ACC112 (cell line): ENCODE data around the gene ETNK2.

Experiments used
- H2AFZ ChIP-seq: fragments of 200-600 bp; sonication (generic); one replicate; pipeline ENCODE4 v1.6.0; 2017; ENCODE audit warnings: antibody characterized with exemption, low read length; ENCODE audit not compliant: unreplicated experiment
- H3K27ac ChIP-seq: fragments of 200-600 bp; sonication (generic); 2 replicates; pipeline ENCODE4 v1.5.1; 2014; ENCODE audit warnings: low read depth, mild to moderate bottlenecking, antibody characterized with exemption, low read length, moderate library complexity
- H3K27me3 ChIP-seq: fragments of 200-600 bp; sonication (generic); 2 replicates; pipeline ENCODE4 v1.6.1; 2014; ENCODE audit warnings: mild to moderate bottlenecking, antibody characterized with exemption, low read length, moderate library complexity, mixed read lengths; ENCODE audit not compliant: insufficient read depth
- H3K36me3 ChIP-seq: fragments of 200-600 bp; sonication (generic); 2 replicates; pipeline ENCODE4 v1.6.1; 2016; ENCODE audit warnings: mild to moderate bottlenecking, antibody characterized with exemption, low read length, moderate library complexity, mixed read lengths; ENCODE audit not compliant: insufficient read depth
- H3K4me1 ChIP-seq: fragments of 200-600 bp; sonication (generic); one replicate; pipeline ENCODE4 v1.6.1; 2016; ENCODE audit warnings: low read length, mixed read lengths; ENCODE audit not compliant: insufficient read depth, unreplicated experiment, control insufficient read depth
- H3K4me3 ChIP-seq: fragments of 200-600 bp; sonication (generic); 2 replicates; pipeline ENCODE4 v1.5.1; 2014; ENCODE audit warnings: mild to moderate bottlenecking, low read depth, low read length
- H3K79me2 ChIP-seq: fragments of 200-600 bp; sonication (generic); one replicate; pipeline ENCODE4 v1.6.0; 2016; ENCODE audit warnings: low read length; ENCODE audit not compliant: control insufficient read depth, unreplicated experiment, insufficient read depth

Gene ETNK2

GRCh38 chr1:204174958-204175357 is 23.1 kb upstream of the ETNK2 start:
- Histone ChIP-seq H3K27ac (no peak overlapping the region), H2AFZ (no peak overlapping the region), H3K4me1 (peaks cover 10% of the 10 kb centered on the region)

GRCh38 chr1:204172404-204173029 is 20.7 kb upstream of the ETNK2 start:
- H3K4me1 ChIP-seq: peaks cover 10% of the 10 kb centered on the region
- no peak overlapping the region for H3K4me3 ChIP-seq
- H3K36me3 ChIP-seq: no peaks in the 10 kb centered on the region
- H3K79me2 ChIP-seq: no peaks in the 10 kb centered on the region
- no peak overlapping the region for H3K27ac ChIP-seq
- peaks cover 17% of the 10 kb centered on the region for H3K27me3 ChIP-seq
- no peak overlapping the region for H2AFZ ChIP-seq

More at GRCh38 chr1:204174958-204175357, 23.1 kb upstream of the ETNK2 start:
- peaks cover 38% of the 10 kb centered on the region for H3K27me3 ChIP-seq
- no peaks in the 10 kb centered on the region for H3K79me2 ChIP-seq
- H3K4me3 ChIP-seq: no peak overlapping the region
- no peaks in the 10 kb centered on the region for H3K36me3 ChIP-seq

- peaks cover 13% of the 10 kb centered on the region for H3K27me3 ChIP-seq
- H2AFZ ChIP-seq: no peak overlapping the region
- no peaks in the 10 kb centered on the region for H3K79me2 ChIP-seq
- peaks cover 10% of the 10 kb centered on the region for H3K4me1 ChIP-seq
- H3K27ac ChIP-seq: no peak overlapping the region
- no peak overlapping the region for H3K4me3 ChIP-seq
- H3K36me3 ChIP-seq: no peaks in the 10 kb centered on the region
Measured at GRCh38 chr1:204171751-204172178, 19.9 kb upstream of the ETNK2 start.

GRCh38 chr1:204170494-204171155 is 18.8 kb upstream of the ETNK2 start:
- no peak overlapping the region for H2AFZ ChIP-seq
- peaks cover 10% of the 10 kb centered on the region for H3K4me1 ChIP-seq
- H3K36me3 ChIP-seq: no peaks in the 10 kb centered on the region
- no peaks in the 10 kb centered on the region for H3K79me2 ChIP-seq
- H3K4me3 ChIP-seq: no peak overlapping the region
- H3K27me3 ChIP-seq: peaks cover 1% of the 10 kb centered on the region; the same call in 1 of the 2 replicates
- no peak overlapping the region for H3K27ac ChIP-seq

- no peaks in the 10 kb centered on the region for H3K79me2 ChIP-seq
- no peak overlapping the region for H3K27ac ChIP-seq
- H3K4me3 ChIP-seq: no peak overlapping the region
- H3K27me3 ChIP-seq: no peaks in the 10 kb centered on the region
- H3K4me1 ChIP-seq: peaks cover 10% of the 10 kb centered on the region
- H2AFZ ChIP-seq: no peak overlapping the region
- no peaks in the 10 kb centered on the region for H3K36me3 ChIP-seq
Measured at GRCh38 chr1:204169858-204170257, 18.0 kb upstream of the ETNK2 start.

- Histone ChIP-seq H3K27ac (no peak overlapping the region), H3K4me3 (no peak overlapping the region), H3K27me3 (no peaks in the 10 kb centered on the region), H3K79me2 (no peaks in the 10 kb centered on the region), H3K36me3 (no peaks in the 10 kb centered on the region), H2AFZ (no peak overlapping the region), H3K4me1 (peaks cover 10% of the 10 kb centered on the region)
Measured at GRCh38 chr1:204167730-204168129, 15.9 kb upstream of the ETNK2 start.

- Histone ChIP-seq H3K79me2 (no peaks in the 10 kb centered on the region), H3K27me3 (no peaks in the 10 kb centered on the region), H3K36me3 (no peaks in the 10 kb centered on the region), H2AFZ (no peak within 1 kb of the TSS), H3K4me1 (no peaks in the 10 kb centered on the region), H3K4me3 (no peak within 1 kb of the TSS), H3K27ac (no peak within 1 kb of the TSS)
Measured at GRCh38 chr1:204166219-204166618, 14.4 kb upstream of the ETNK2 start, which contains the start of gene REN. TSS of gene REN (minus strand) at chr1:204166337. CDS start at chr1:204166293, 44 bp downstream.

- Histone ChIP-seq H3K27me3 (no peaks in the 10 kb centered on the region; the same call in 1 of the 2 replicates), H3K79me2 (no peaks in the 10 kb centered on the region), H2AFZ (no peak overlapping the region), H3K4me1 (no peaks in the 10 kb centered on the region), H3K36me3 (no peaks in the 10 kb centered on the region), H3K27ac (no peak overlapping the region), H3K4me3 (no peak overlapping the region)
Measured at GRCh38 chr1:204162494-204163074, 10.7 kb upstream of the ETNK2 start.

GRCh38 chr1:204161609-204162493 is 10.0 kb upstream of the ETNK2 start:
- Histone ChIP-seq H2AFZ (no peak overlapping the region), H3K27ac (no peak overlapping the region), H3K36me3 (no peaks in the 10 kb centered on the region), H3K79me2 (no peaks in the 10 kb centered on the region), H3K27me3 (no peaks in the 10 kb centered on the region; the same call in 1 of the 2 replicates), H3K4me3 (no peak overlapping the region), H3K4me1 (no peaks in the 10 kb centered on the region)

GRCh38 chr1:204157962-204158361 is 6.1 kb upstream of the ETNK2 start:
- Histone ChIP-seq H3K4me1 (no peaks in the 10 kb centered on the region), H3K36me3 (no peaks in the 10 kb centered on the region), H3K4me3 (no peak overlapping the region), H3K27ac (no peak overlapping the region), H3K27me3 (no peaks in the 10 kb centered on the region; the same call in 1 of the 2 replicates), H2AFZ (no peak overlapping the region), H3K79me2 (no peaks in the 10 kb centered on the region)
